ENCODE results near the gene RUNX2. TPM values are rescaled to one million over a fixed set of nuclear protein-coding genes. Genes with fewer than 3 reads are reported as not detected.

The RUNX2 gene
- total and polyA plus RNA-seq, 4 donors = 0.09 to 1.5 (median 0.75) TPM

DNA sequence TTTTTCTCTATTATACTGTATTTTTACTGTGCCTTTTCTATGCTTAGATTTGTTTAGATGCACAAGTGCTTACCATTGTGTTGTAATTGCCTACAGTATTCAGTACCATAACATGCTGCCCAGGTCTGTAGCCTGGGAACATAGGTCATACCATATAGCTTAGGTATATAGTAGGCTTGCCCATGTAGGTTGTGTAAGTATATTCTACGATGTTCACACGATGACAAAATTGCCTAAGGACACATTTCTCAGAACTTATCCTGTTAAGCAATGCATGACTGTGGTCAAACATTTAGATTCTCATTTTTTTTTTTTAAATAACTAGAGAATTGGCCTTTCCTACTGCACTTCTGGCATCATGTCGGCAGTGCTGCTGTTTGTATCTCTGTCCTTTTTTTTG, 303.3 kb downstream of the RUNX2 start:
- WGBS = 92% methylated on average over 3 of the region's 3 CpGs
- TF ChIP-seq, protein P1, sequence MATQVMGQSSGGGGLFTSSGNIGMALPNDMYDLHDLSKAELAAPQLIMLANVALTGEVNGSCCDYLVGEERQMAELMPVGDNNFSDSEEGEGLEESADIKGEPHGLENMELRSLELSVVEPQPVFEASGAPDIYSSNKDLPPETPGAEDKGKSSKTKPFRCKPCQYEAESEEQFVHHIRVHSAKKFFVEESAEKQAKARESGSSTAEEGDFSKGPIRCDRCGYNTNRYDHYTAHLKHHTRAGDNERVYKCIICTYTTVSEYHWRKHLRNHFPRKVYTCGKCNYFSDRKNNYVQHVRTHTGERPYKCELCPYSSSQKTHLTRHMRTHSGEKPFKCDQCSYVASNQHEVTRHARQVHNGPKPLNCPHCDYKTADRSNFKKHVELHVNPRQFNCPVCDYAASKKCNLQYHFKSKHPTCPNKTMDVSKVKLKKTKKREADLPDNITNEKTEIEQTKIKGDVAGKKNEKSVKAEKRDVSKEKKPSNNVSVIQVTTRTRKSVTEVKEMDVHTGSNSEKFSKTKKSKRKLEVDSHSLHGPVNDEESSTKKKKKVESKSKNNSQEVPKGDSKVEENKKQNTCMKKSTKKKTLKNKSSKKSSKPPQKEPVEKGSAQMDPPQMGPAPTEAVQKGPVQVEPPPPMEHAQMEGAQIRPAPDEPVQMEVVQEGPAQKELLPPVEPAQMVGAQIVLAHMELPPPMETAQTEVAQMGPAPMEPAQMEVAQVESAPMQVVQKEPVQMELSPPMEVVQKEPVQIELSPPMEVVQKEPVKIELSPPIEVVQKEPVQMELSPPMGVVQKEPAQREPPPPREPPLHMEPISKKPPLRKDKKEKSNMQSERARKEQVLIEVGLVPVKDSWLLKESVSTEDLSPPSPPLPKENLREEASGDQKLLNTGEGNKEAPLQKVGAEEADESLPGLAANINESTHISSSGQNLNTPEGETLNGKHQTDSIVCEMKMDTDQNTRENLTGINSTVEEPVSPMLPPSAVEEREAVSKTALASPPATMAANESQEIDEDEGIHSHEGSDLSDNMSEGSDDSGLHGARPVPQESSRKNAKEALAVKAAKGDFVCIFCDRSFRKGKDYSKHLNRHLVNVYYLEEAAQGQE (IDR thresholded peaks at IDR 0.05) = no peak
- TF ChIP-seq, protein P2, sequence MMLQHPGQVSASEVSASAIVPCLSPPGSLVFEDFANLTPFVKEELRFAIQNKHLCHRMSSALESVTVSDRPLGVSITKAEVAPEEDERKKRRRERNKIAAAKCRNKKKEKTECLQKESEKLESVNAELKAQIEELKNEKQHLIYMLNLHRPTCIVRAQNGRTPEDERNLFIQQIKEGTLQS (IDR thresholded peaks at IDR 0.05) = no peak
- no peak for TF ChIP-seq JUND (IDR thresholded peaks at IDR 0.05)
- TF ChIP-seq YY1 (IDR thresholded peaks at IDR 0.05) = no peak
- no peak for TF ChIP-seq NR2F2 (IDR thresholded peaks at IDR 0.05)
- no peak for TF ChIP-seq GABPA (IDR thresholded peaks at IDR 0.05 in 1 of 2, conservative IDR thresholded peaks at IDR 0.05 in 1 of 2)
- Histone ChIP-seq H3K9ac (ENCODE audit: low read depth in 1 of 2, low read length in 2 of 2) (no peak overlapping the region), H3K4me1 (ENCODE audit: control insufficient read depth in 4 of 4, insufficient read depth in 4 of 4, low read length in 3 of 4) (no peaks in the 10 kb centered on the region), H3K36me3 (ENCODE audit: control insufficient read depth in 4 of 4, insufficient read depth in 3 of 4, low read depth in 1 of 4, low read length in 3 of 4) (no peaks in the 10 kb centered on the region), H3K27ac (ENCODE audit: low read depth in 1 of 2, low read length in 2 of 2) (no peak overlapping the region), H3K9me3 (ENCODE audit: control insufficient read depth in 4 of 4, low read length in 3 of 4) (peaks cover 0 to 3% (median 0%) of the 10 kb centered on the region in 4 donors), H3K27me3 (ENCODE audit: control insufficient read depth in 4 of 4, insufficient read depth in 4 of 4, low read length in 3 of 4) (no peaks in the 10 kb centered on the region), H3K4me3 (ENCODE audit: low read depth in 1 of 3, low read length in 3 of 3) (no peak overlapping the region)
- DNase-seq (ENCODE audit: low spot score) = no peak

DNA sequence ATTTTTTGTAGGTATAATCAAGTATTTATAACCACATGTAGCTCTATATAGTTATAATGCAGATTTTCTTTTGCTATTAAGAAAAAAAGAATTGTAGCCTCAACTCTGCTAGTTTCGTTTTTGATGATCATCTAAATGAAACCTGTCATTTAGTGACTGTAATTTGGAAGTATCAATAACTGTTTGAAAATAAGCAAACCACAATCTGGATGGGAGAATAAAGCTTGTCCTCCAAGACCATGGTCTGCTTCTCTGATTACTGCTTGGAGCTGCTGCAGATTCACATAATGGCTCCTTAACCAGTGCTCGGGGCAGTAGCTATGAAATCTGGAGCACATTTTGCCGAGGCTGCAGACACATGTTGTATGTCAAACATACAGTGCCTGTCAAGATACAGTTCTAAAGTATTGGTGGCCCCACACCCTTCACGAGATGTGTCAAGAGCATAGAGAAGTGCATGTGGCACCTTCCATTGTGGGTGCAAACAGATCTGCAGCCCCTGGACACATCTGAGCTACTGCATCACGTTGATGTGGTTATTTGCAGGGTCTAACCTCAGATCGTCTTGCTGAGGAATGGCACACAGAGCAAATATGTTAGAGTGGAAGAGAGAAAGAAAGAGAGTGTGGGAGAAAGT, 305.3 kb downstream of the RUNX2 start:
- no peak overlapping the region for H3K4me3 ChIP-seq (ENCODE audit: low read depth in 1 of 3, low read length in 3 of 3)
- no peak overlapping the region for H3K27ac ChIP-seq (ENCODE audit: low read depth in 1 of 2, low read length in 2 of 2)
- no peak overlapping the region for H3K9ac ChIP-seq (ENCODE audit: low read depth in 1 of 2, low read length in 2 of 2)
- H3K9me3 ChIP-seq (ENCODE audit: control insufficient read depth in 4 of 4, low read length in 3 of 4) = no peaks in the 10 kb centered on the region
- 76% methylated on average over 6 of the region's 6 CpGs for WGBS
- H3K36me3 ChIP-seq (ENCODE audit: control insufficient read depth in 4 of 4, insufficient read depth in 3 of 4, low read depth in 1 of 4, low read length in 3 of 4) = no peaks in the 10 kb centered on the region
- H3K4me1 ChIP-seq (ENCODE audit: control insufficient read depth in 4 of 4, insufficient read depth in 4 of 4, low read length in 3 of 4) = no peaks in the 10 kb centered on the region
- no peak for DNase-seq (ENCODE audit: low spot score)
- no peaks in the 10 kb centered on the region for H3K27me3 ChIP-seq (ENCODE audit: control insufficient read depth in 4 of 4, insufficient read depth in 4 of 4, low read length in 3 of 4)
- TF ChIP-seq YY1 (IDR thresholded peaks at IDR 0.05) = no peak
- TF ChIP-seq SP1 (IDR thresholded peaks at IDR 0.05) = no peak
- no peak for TF ChIP-seq ZBTB33 (IDR thresholded peaks at IDR 0.05)
- no peak for TF ChIP-seq JUND (IDR thresholded peaks at IDR 0.05)
- no peak for TF ChIP-seq RXRA (IDR thresholded peaks at IDR 0.05)
- no peak for TF ChIP-seq FOXA2 (IDR thresholded peaks at IDR 0.05)
- TF ChIP-seq GABPA (IDR thresholded peaks at IDR 0.05 in 1 of 2, conservative IDR thresholded peaks at IDR 0.05 in 1 of 2) = no peak
- no peak for TF ChIP-seq NR2F2 (IDR thresholded peaks at IDR 0.05)
- TF ChIP-seq, protein P2 (IDR thresholded peaks at IDR 0.05) = no peak
- TF ChIP-seq TAF1 (conservative IDR thresholded peaks at IDR 0.05) = no peak
- TF ChIP-seq MAX (IDR thresholded peaks at IDR 0.05) = no peak

Data from liver (tissue), 9 donors.